Lower leg skin (tissue), 3 donors: ENCODE results near the gene KRTAP5-6.

ENCODE experiments used
- POLR2A ChIP-seq, 2 donors: fragments of 450-650 bp; IDR thresholded peaks; one replicate each; pipeline ENCODE4 v1.6.1; 2016 to 2017; ENCODE audit warnings: antibody characterized with exemption in 2 of 2, mild to moderate bottlenecking in 1 of 2, moderate library complexity in 1 of 2
- TF ChIP-seq, protein P1 (sequence below), 3 donors: fragments of 450-650 bp; IDR thresholded peaks; one replicate each; pipeline ENCODE4 v1.5.1; 2016; ENCODE audit warnings: antibody characterized with exemption in 3 of 3, mild to moderate bottlenecking in 3 of 3, moderate library complexity in 2 of 3

DNA sequence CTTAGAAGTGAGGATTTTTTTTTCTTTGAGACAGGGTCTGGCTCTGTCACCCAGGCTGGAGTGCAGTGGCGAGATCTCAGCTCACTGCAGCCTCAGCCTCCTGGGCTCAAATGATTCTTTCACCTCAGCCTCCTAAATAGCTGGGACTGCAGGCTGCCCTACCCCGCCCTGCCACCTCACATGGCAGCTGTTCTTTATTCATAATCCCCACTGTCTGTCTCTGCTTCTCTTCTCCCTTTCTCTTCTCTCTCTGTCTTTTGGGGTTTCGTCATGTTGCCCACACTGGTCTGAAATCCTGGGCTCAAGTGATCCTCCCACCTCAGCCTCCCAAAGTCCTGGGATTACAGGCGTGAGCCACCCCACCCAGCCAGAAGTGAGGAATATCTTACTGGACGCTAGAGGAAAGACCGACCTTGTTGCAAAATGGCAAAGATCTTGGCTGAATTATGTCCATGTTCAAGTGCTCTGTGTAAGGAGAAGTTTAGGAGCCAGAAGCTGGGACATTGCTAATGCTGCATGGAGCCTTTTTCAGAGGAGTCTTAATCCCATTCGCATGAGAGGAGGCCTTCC is 45.5 kb upstream of the KRTAP5-6 start:
- TF ChIP-seq, protein P1, sequence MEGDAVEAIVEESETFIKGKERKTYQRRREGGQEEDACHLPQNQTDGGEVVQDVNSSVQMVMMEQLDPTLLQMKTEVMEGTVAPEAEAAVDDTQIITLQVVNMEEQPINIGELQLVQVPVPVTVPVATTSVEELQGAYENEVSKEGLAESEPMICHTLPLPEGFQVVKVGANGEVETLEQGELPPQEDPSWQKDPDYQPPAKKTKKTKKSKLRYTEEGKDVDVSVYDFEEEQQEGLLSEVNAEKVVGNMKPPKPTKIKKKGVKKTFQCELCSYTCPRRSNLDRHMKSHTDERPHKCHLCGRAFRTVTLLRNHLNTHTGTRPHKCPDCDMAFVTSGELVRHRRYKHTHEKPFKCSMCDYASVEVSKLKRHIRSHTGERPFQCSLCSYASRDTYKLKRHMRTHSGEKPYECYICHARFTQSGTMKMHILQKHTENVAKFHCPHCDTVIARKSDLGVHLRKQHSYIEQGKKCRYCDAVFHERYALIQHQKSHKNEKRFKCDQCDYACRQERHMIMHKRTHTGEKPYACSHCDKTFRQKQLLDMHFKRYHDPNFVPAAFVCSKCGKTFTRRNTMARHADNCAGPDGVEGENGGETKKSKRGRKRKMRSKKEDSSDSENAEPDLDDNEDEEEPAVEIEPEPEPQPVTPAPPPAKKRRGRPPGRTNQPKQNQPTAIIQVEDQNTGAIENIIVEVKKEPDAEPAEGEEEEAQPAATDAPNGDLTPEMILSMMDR (IDR thresholded peaks at IDR 0.05): no peak
- TF ChIP-seq POLR2A (IDR thresholded peaks at IDR 0.05): no peak
